ENCODE results near the gene SPAG16.

DNA sequence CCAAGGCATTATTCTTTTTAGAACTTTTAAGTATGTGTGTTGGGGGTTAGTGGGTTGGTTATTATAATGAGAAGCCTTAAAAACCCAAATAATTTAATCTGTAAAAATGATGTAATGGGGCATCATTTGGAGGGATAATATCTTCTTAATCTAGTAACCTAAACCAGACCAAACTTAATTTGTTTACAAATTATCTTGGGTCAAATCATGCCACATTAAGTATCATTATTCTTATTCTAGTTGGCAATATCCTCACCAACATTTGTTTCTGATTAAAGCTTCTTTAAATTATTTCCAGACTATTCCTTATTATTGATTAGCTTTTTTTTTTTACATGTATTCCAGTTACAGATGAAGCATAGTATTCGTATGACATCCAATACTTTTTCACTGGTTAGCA, 1041.1 kb downstream of the SPAG16 start:
- TF ChIP-seq, protein P1, sequence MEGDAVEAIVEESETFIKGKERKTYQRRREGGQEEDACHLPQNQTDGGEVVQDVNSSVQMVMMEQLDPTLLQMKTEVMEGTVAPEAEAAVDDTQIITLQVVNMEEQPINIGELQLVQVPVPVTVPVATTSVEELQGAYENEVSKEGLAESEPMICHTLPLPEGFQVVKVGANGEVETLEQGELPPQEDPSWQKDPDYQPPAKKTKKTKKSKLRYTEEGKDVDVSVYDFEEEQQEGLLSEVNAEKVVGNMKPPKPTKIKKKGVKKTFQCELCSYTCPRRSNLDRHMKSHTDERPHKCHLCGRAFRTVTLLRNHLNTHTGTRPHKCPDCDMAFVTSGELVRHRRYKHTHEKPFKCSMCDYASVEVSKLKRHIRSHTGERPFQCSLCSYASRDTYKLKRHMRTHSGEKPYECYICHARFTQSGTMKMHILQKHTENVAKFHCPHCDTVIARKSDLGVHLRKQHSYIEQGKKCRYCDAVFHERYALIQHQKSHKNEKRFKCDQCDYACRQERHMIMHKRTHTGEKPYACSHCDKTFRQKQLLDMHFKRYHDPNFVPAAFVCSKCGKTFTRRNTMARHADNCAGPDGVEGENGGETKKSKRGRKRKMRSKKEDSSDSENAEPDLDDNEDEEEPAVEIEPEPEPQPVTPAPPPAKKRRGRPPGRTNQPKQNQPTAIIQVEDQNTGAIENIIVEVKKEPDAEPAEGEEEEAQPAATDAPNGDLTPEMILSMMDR (IDR thresholded peaks at IDR 0.05) = no peak
- no peak for TF ChIP-seq POLR2A (IDR thresholded peaks at IDR 0.05)
